ENCODE measurements around the gene KRTAP6-3.

Gene KRTAP6-3, protein sequence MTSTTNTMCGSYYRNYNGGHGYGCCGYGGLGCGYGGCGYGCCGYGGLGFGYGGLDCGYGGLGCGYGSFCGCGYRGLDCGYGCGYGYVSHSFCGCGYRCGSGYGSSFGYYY

GRCh38 chr21:30592140-30592539 is at the start of gene KRTAP6-3:
KRTAP6-3 (plus strand) TSS chr21:30592440; CDS start chr21:30592446, 6 bp downstream.
- no peak for DNase-seq (ENCODE audit: low read depth)

GRCh38 chr21:30552782-30553181 is 39.5 kb upstream of the KRTAP6-3 start:
- DNase-seq (ENCODE audit: low read depth) = no peak

DNA sequence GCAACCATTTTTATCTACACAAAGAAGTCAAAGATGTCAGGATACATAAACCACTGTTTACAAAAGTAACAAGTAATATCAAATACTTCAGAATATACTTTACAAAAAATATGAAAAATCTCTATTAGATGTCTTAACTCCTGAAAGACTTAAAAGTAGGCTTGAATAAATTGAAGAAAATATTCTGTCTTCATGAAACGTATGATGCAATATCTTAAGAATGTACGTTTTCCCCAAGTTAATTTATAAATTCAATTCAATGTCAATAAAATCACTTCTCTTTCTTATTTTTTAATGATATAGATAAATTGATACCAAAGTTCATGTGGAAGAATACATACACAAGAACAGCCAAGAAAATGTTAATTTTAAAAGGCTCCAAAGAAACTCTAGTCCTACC is 37.1 kb upstream of the KRTAP6-3 start:
- DNase-seq (ENCODE audit: low read depth) = no peak

GRCh38 chr21:30561264-30561895 is 30.9 kb upstream of the KRTAP6-3 start, which contains the start of gene KRTAP19-7:
KRTAP19-7 (minus strand) TSS chr21:30561314; CDS start chr21:30561289, 25 bp downstream.
- no peak for DNase-seq (ENCODE audit: low read depth)

DNA sequence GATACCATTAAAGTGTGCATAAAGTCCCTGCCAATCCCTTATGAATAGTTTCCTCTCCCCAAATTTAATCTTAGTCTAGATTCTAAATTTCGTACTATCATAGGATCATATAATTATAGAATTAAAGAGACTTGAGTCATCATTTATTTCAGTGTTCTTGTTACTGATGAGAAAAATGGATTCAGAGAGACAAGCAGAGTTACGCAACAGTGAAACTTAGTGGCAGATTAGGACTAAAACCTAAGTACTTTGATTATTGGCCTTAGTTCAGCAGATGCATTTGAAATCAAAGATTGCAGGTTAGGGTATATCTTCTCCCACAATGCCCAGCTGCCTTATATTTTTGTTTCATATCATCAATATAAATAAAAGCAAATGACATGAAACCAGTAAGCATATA is 30.3 kb upstream of the KRTAP6-3 start:
- DNase-seq (ENCODE audit: low read depth) = no peak

DNA sequence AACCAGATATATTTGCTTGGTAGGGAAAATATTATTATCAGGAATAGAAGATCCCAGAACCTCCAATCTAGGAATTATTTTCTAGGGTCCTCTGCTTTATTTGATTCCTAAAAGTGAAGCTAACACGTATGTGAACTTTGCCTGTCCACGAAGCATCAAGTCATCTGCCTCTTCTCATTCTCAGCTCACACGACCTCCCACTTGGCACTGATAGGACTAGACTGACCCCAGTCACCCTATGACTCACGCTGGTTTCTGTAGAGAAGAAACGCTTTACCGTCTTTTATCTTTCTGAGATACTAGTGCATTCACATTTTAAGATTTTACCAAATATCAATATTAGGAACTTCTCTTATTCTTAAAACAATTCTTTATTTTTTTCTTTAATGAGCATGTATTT is 29.2 kb upstream of the KRTAP6-3 start:
- DNase-seq (ENCODE audit: low read depth) = no peak

GRCh38 chr21:30563630-30564029 is 28.6 kb upstream of the KRTAP6-3 start:
- no peak for DNase-seq (ENCODE audit: low read depth)

GRCh38 chr21:30567617-30568016 is 24.6 kb upstream of the KRTAP6-3 start:
- DNase-seq (ENCODE audit: low read depth) = no peak

GRCh38 chr21:30577766-30578165 is 14.5 kb upstream of the KRTAP6-3 start:
- DNase-seq (ENCODE audit: low read depth) = no peak

DNA sequence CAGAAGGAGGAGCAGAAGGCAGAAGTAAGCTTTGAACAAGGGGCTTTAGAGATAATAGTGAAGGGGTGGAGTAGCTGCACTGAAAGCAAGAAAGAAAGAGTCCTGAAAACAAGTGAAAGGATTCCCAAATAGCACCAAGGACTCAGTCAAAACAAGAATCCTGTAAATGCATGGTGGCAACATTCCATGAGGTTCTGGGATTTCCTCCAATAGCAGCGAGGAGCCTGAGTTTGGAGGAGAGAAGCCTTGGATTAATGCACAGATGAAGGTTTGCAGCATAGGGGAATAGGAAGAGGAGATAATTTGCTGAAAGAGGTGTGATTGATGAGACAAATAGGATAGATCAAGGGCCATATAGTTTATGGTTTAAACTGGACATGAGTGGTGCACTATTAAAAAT is 12.9 kb upstream of the KRTAP6-3 start:
- no peak for DNase-seq (ENCODE audit: low read depth)

GRCh38 chr21:30580132-30580531 is 12.1 kb upstream of the KRTAP6-3 start:
- no peak for DNase-seq (ENCODE audit: low read depth)

GRCh38 chr21:30582870-30583269 is 9.4 kb upstream of the KRTAP6-3 start:
- no peak for DNase-seq (ENCODE audit: low read depth)

DNA sequence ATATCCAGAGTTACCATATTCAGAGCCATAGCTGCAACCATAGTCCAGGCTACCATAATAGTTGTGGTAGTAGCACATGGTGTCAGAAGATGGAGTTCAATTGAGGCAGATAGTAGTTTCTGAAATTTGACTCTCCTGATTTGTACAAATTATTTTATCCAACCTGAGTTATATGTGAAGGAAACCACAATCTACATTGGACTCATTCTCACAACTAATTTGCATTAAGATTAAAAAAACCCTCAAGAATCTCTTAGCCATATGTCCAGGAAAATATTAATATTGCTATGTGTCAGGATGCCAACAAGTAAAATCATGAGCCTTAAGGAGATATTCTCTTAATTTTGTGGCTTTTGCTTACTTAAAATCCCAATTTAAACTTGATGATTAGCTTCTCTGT is 1.9 kb upstream of the KRTAP6-3 start, which contains the start of gene KRTAP22-2:
Gene KRTAP22-2 (minus strand): TSS at position 101 of the 400 bp plus-strand sequence.
- DNase-seq (ENCODE audit: low read depth) = no peak

- DNase-seq (ENCODE audit: low read depth) = no peak
These were observed 6.6 kb downstream of the KRTAP6-3 start, which contains the start of gene KRTAP6-2 for GRCh38 chr21:30598802-30599201. KRTAP6-2 (minus strand) TSS chr21:30598902; CDS start chr21:30598874, 28 bp downstream.

GRCh38 chr21:30600787-30601186 is 8.5 kb downstream of the KRTAP6-3 start, which contains the start of gene KRTAP22-1:
KRTAP22-1 (plus strand) TSS chr21:30601087.
- DNase-seq (ENCODE audit: low read depth) = no peak

- DNase-seq (ENCODE audit: low read depth) = no peak
These were observed 13.7 kb downstream of the KRTAP6-3 start for GRCh38 chr21:30605968-30606367.

- no peak for DNase-seq (ENCODE audit: low read depth)
These were observed 19.9 kb downstream of the KRTAP6-3 start for GRCh38 chr21:30612132-30612531.

DNA sequence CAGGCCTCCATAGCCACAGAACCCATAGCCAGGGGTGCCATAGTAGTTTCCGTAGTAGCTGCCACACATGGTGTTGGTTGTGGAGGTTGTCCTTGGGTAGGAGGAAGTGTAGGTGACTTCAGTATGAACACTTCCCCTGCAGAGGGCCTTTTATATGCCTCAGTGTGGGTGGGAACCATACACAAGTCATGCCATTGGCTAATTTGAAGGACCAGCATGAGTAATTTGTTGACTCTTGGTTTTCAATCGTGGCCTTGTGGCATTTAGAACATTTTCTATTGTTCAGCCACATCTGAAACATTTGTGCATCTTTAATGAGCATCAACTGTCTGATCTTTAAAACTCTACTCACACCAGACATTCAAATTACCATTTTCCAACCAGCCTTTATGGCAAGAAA is 21.6 kb downstream of the KRTAP6-3 start, which contains the start of gene KRTAP6-1:
Gene KRTAP6-1 (minus strand): TSS at position 95 of the 400 bp plus-strand sequence. CDS start 26 bp downstream, at position 69.
- no peak for DNase-seq (ENCODE audit: low read depth)

DNA sequence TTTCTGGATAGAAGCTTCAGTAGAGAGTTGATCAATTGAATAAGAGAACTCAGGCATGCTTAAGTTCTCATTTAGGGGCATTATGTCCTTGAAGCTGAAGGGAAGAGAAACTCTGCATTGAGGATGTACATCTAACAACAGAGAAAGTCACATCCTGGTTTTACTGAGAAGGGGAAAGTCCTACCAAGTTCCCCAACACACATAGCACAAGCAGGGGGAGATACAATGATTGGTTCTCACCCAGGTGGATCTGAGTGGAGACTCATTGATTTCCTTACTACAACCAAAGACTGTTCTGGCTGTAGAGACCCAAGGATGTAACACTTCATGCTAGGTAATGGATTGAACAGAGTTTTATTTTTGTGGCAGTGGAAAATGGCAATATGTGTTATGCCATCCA is 23.0 kb downstream of the KRTAP6-3 start:
- no peak for DNase-seq (ENCODE audit: low read depth)

DNA sequence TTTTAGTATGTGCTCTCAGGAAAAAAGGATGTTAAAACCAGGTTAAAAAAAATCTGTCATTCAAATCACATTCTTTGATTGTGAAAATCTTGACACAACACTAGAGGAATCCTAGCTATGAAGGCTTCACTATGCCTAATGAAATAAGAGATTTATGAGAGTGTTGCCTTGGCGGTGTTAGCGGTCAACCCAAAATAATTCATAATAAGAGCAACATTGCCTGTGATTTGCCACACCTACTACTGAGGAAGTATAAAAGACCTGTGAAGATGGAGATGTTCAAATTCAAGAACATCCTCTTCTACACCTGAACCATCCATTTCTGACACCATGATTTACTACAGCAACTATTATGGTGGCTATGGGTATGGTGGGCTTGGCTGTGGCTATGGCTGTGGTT is 23.9 kb downstream of the KRTAP6-3 start, which contains the start of gene KRTAP20-1:
Gene KRTAP20-1 (plus strand): TSS at position 301 of the 400 bp plus-strand sequence. CDS start 30 bp downstream, at position 331.
- DNase-seq (ENCODE audit: low read depth) = no peak

- no peak for DNase-seq (ENCODE audit: low read depth)
These were observed 27.8 kb downstream of the KRTAP6-3 start for GRCh38 chr21:30620080-30620479.

DNA sequence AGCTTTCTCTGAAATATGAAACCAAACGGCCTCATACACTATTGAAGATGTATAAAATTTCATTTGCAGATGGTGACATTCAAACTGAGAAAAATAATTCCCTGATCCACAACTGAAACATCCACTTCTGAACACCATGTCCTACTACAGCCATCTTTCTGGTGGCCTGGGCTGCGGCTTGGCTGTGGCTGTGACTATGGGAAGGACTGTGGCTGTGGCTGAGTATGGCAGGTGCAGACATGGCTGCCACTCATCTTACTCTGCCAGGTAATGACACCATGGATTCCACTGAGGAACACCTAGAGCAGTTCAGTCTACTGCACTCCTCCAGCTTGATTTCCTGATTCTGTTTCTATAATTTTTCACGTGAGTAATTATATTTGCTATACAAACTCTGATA is 28.3 kb downstream of the KRTAP6-3 start, which contains the start of gene KRTAP20-4:
Gene KRTAP20-4 (plus strand): TSS at position 106 of the 400 bp plus-strand sequence.
- no peak for DNase-seq (ENCODE audit: low read depth)

GRCh38 chr21:30623362-30623761 is 31.1 kb downstream of the KRTAP6-3 start:
- no peak for DNase-seq (ENCODE audit: low read depth)
